WI38 (cell line): ENCODE results near the gene C10orf62.

Experiments used
- H3K4me3 ChIP-seq: 2 replicates; pipeline ENCODE4 v1.5.1; 2011; ENCODE audit warnings: low read depth, mild to moderate bottlenecking, control low read depth, low read length
- CTCF ChIP-seq: IDR thresholded peaks from 2 replicates; pipeline ENCODE4 v1.5.1; 2012; ENCODE audit warnings: low read depth, mild to moderate bottlenecking, control low read depth, low read length

The C10orf62 gene

GRCh38 chr10:97608991-97609561 lies 19.6 kb downstream of the C10orf62 start:
- no peak overlapping the region for H3K4me3 ChIP-seq
- TF ChIP-seq CTCF, result no peak

GRCh38 chr10:97611473-97611872 lies 22.0 kb downstream of the C10orf62 start:
- H3K4me3 ChIP-seq, result no peak overlapping the region
- TF ChIP-seq CTCF, result no peak

GRCh38 chr10:97612386-97612785 lies 22.9 kb downstream of the C10orf62 start:
- no peak overlapping the region for H3K4me3 ChIP-seq
- TF ChIP-seq CTCF, result 0 out of 2 replicates have a peak, but pooled peaks have one; percentile 6

- TF ChIP-seq CTCF, result no peak
- H3K4me3 ChIP-seq, result no peak overlapping the region
These were observed 28.8 kb downstream of the C10orf62 start for GRCh38 chr10:97618285-97618684.

- no peak overlapping the region for H3K4me3 ChIP-seq
- TF ChIP-seq CTCF, result no peak
These were observed 29.2 kb downstream of the C10orf62 start for GRCh38 chr10:97618733-97619132.

GRCh38 chr10:97623277-97623676 lies 33.8 kb downstream of the C10orf62 start:
- H3K4me3 ChIP-seq, result no peak overlapping the region
- TF ChIP-seq CTCF, result no peak

- no peak for TF ChIP-seq CTCF
These were observed 38.2 kb downstream of the C10orf62 start for GRCh38 chr10:97627731-97628130.

More at GRCh38 chr10:97627731-97628130, 38.2 kb downstream of the C10orf62 start:
- no peak overlapping the region for H3K4me3 ChIP-seq
